Neural crest cell (in vitro differentiated cells): ENCODE measurements around the gene RIOK3. TPM values are rescaled to one million over a fixed set of nuclear protein-coding genes. Genes with fewer than 3 reads are reported as not detected.

Experiments used
- DNase-seq: peaks from one replicate; pipeline ENCODE4 v3.0.0; 2021; ENCODE audit warnings: low read depth, mixed read lengths, low spot score
- H3K27ac Mint-ChIP-seq: one replicate; pipeline ENCODE4 v1.8.0; 2021; ENCODE audit warnings: mild to moderate bottlenecking, mixed read lengths; ENCODE audit not compliant: unreplicated experiment
- H3K27me3 Mint-ChIP-seq: 2 replicates; pipeline ENCODE4 v1.8.0; 2021; ENCODE audit warnings: low read depth, mild to moderate bottlenecking, mixed read lengths
- H3K36me3 Mint-ChIP-seq: 2 replicates; pipeline ENCODE4 v1.8.0; 2021; ENCODE audit warnings: low read depth, mild to moderate bottlenecking, mixed read lengths
- H3K4me1 Mint-ChIP-seq: 2 replicates; pipeline ENCODE4 v1.8.0; 2021; ENCODE audit warnings: mixed read lengths
- H3K4me3 Mint-ChIP-seq: one replicate; pipeline ENCODE4 v1.8.0; 2021; ENCODE audit warnings: mild to moderate bottlenecking, mixed read lengths
- H3K9me3 Mint-ChIP-seq: 2 replicates; pipeline ENCODE4 v1.8.0; 2021; ENCODE audit warnings: mixed read lengths
- total RNA-seq: library from RNA; stranded (reverse); gene quantifications from 2 replicates; pipeline ENCODE4 v1.2.1, GENCODE V29; 2021
- TF ChIP-seq, protein P1 (sequence below): fragments of 200-600 bp; sonication (generic); conservative IDR thresholded peaks from 2 replicates; pipeline ENCODE4 v1.5.0; 2021; ENCODE audit warnings: antibody characterized with exemption, mild to moderate bottlenecking

The RIOK3 gene
- total RNA-seq, 1 donor from 2014 or later = 39.4 TPM

GRCh38 chr18:23531912-23532311 is 78.8 kb downstream of the RIOK3 start:
- Mint-ChIP-seq H3K9me3 (no peaks in the 10 kb centered on the region), H3K27me3 (no peaks in the 10 kb centered on the region), H3K36me3 (peaks cover 20% of the 10 kb centered on the region), H3K27ac (no peak overlapping the region), H3K4me1 (no peaks in the 10 kb centered on the region), H3K4me3 (no peak overlapping the region)
- TF ChIP-seq, protein P1, sequence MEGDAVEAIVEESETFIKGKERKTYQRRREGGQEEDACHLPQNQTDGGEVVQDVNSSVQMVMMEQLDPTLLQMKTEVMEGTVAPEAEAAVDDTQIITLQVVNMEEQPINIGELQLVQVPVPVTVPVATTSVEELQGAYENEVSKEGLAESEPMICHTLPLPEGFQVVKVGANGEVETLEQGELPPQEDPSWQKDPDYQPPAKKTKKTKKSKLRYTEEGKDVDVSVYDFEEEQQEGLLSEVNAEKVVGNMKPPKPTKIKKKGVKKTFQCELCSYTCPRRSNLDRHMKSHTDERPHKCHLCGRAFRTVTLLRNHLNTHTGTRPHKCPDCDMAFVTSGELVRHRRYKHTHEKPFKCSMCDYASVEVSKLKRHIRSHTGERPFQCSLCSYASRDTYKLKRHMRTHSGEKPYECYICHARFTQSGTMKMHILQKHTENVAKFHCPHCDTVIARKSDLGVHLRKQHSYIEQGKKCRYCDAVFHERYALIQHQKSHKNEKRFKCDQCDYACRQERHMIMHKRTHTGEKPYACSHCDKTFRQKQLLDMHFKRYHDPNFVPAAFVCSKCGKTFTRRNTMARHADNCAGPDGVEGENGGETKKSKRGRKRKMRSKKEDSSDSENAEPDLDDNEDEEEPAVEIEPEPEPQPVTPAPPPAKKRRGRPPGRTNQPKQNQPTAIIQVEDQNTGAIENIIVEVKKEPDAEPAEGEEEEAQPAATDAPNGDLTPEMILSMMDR = no peak
- DNase-seq = no peak

Other genes with a start within 250 kb of the RIOK3 start
- 25.1 and 28.9 TPM in 2 replicates for gene RMC1, start 50.2 kb downstream of the RIOK3 start, total RNA-seq
- gene NPC1, start 133.2 kb downstream of the RIOK3 start, total RNA-seq = 62.7 and 68.3 TPM in 2 replicates
- gene ANKRD29, start 209.6 kb downstream of the RIOK3 start, total RNA-seq = 0.61 and 0.96 TPM in 2 replicates
- gene LAMA3, start 236.2 kb downstream of the RIOK3 start, total RNA-seq = 0.25 and 0.35 TPM in 2 replicates